Type B pancreatic cell (in vitro differentiated cells): Measurements from ENCODE around the gene MVB12B. TPM values are rescaled to one million over a fixed set of nuclear protein-coding genes. Genes with fewer than 3 reads are reported as not detected.

Experiments used
- DNase-seq: peaks from one replicate; pipeline ENCODE4 v3.0.0; 2021; ENCODE audit warnings: mixed read lengths; ENCODE audit not compliant: unreplicated experiment; ENCODE audit errors: extremely low spot score
- H3K27ac Mint-ChIP-seq: 2 replicates; pipeline ENCODE4 v1.8.0; 2021; ENCODE audit warnings: mild to moderate bottlenecking, mixed read lengths
- H3K27me3 Mint-ChIP-seq: 2 replicates; pipeline ENCODE4 v1.8.0; 2021; ENCODE audit warnings: mixed read lengths
- H3K36me3 Mint-ChIP-seq: 2 replicates; pipeline ENCODE4 v1.8.0; 2021; ENCODE audit warnings: mixed read lengths
- H3K4me1 Mint-ChIP-seq: one replicate; pipeline ENCODE4 v1.8.0; 2021; ENCODE audit warnings: mixed read lengths; ENCODE audit not compliant: unreplicated experiment
- H3K4me3 Mint-ChIP-seq: 2 replicates; pipeline ENCODE4 v1.8.0; 2021; ENCODE audit warnings: mild to moderate bottlenecking, mixed read lengths
- H3K9me3 Mint-ChIP-seq: 2 replicates; pipeline ENCODE4 v1.8.0; 2021; ENCODE audit warnings: mixed read lengths
- total RNA-seq: library from RNA; stranded (reverse); gene quantifications from 2 replicates; pipeline ENCODE4 v1.2.1, GENCODE V29; 2021; ENCODE audit warnings: low replicate concordance
- TF ChIP-seq, protein P1 (sequence below): fragments of 200-600 bp; sonication (generic); conservative IDR thresholded peaks from 2 replicates; pipeline ENCODE4 v1.5.0; 2021; ENCODE audit warnings: antibody characterized with exemption, mild to moderate bottlenecking

MVB12B gene
- total RNA-seq, 1 donor from 2014 or later: 26.1 TPM

DNA sequence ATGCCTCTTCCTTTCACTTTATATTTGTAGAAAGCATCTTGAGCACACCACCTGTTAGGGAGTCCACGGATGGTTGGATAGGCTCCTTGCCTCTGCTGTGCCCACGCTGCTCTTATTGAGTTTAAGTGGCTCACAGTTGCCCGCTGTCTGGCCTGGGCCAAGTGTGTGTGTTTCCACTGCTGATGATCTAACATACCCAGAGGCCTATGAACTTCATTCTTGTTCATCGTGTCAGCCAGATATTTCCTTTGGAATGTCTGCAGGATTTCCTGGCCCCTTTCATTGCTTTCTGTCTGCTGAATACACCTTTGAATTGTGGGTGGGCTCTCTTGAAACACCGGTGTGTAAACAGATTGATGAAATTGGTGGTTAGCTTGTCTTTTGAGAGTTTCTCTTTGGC lies 46.6 kb downstream of the MVB12B start:
- H3K9me3 Mint-ChIP-seq: no peaks in the 10 kb centered on the region
- TF ChIP-seq, protein P1, sequence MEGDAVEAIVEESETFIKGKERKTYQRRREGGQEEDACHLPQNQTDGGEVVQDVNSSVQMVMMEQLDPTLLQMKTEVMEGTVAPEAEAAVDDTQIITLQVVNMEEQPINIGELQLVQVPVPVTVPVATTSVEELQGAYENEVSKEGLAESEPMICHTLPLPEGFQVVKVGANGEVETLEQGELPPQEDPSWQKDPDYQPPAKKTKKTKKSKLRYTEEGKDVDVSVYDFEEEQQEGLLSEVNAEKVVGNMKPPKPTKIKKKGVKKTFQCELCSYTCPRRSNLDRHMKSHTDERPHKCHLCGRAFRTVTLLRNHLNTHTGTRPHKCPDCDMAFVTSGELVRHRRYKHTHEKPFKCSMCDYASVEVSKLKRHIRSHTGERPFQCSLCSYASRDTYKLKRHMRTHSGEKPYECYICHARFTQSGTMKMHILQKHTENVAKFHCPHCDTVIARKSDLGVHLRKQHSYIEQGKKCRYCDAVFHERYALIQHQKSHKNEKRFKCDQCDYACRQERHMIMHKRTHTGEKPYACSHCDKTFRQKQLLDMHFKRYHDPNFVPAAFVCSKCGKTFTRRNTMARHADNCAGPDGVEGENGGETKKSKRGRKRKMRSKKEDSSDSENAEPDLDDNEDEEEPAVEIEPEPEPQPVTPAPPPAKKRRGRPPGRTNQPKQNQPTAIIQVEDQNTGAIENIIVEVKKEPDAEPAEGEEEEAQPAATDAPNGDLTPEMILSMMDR: no peak
- H3K4me3 Mint-ChIP-seq: no peak overlapping the region
- H3K27ac Mint-ChIP-seq: no peak overlapping the region
- peaks cover 56% of the 10 kb centered on the region for H3K4me1 Mint-ChIP-seq
- DNase-seq: no peak
- H3K36me3 Mint-ChIP-seq: no peaks in the 10 kb centered on the region
- no peaks in the 10 kb centered on the region for H3K27me3 Mint-ChIP-seq

DNA sequence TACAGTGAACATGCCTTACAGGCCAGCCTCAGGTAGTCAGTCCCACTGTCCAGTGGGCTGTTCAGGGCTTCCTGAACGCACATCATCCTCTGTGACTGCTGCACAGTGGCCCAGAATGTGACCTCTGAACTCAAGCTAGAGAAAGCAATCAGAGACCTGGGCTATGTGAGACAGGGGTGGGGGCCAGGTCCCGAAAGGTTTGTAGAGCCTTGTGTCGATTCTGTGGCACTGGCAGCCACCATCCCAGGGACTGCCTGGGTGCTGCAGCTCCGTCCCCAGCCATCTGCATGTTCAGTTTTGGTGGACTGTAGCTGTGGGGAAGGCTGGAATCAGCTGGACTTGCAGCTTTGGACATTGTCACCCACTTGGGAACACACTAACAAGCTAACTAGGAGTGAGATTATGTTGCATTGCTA lies 47.7 kb downstream of the MVB12B start:
- TF ChIP-seq, protein P1: no peak
- Mint-ChIP-seq H3K4me1 (peaks cover 68% of the 10 kb centered on the region), H3K9me3 (no peaks in the 10 kb centered on the region), H3K27ac (no peak overlapping the region), H3K36me3 (peaks cover 4% of the 10 kb centered on the region), H3K4me3 (no peak overlapping the region), H3K27me3 (no peaks in the 10 kb centered on the region)
- DNase-seq: no peak

DNA sequence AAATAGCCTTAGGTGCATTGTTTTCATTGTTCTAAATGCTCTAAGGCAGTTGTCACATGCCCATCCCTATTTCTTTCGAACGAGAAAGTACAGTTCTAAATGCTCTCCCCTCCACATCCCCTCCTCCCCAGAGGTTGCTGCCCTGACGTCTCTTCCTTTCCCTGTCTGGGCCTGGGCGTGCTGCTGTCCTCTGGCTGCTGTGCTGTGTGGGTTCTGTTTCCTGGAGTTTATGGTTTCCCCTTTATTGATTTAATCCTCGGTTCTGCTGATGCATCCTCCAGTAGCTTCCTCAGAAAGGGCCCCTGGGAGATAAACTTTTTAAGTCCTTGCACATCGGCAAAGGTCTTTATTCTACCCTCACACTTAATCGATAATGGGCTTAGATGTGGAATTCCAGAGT lies 48.8 kb downstream of the MVB12B start:
- Mint-ChIP-seq H3K4me3 (peak overlapping the region; percentile 57), H3K9me3 (no peaks in the 10 kb centered on the region), H3K36me3 (peaks cover 4% of the 10 kb centered on the region), H3K27me3 (no peaks in the 10 kb centered on the region), H3K27ac (peak overlapping the region; percentile 48), H3K4me1 (peaks cover 75% of the 10 kb centered on the region)
- no peak for DNase-seq
- TF ChIP-seq, protein P1: no peak

DNA sequence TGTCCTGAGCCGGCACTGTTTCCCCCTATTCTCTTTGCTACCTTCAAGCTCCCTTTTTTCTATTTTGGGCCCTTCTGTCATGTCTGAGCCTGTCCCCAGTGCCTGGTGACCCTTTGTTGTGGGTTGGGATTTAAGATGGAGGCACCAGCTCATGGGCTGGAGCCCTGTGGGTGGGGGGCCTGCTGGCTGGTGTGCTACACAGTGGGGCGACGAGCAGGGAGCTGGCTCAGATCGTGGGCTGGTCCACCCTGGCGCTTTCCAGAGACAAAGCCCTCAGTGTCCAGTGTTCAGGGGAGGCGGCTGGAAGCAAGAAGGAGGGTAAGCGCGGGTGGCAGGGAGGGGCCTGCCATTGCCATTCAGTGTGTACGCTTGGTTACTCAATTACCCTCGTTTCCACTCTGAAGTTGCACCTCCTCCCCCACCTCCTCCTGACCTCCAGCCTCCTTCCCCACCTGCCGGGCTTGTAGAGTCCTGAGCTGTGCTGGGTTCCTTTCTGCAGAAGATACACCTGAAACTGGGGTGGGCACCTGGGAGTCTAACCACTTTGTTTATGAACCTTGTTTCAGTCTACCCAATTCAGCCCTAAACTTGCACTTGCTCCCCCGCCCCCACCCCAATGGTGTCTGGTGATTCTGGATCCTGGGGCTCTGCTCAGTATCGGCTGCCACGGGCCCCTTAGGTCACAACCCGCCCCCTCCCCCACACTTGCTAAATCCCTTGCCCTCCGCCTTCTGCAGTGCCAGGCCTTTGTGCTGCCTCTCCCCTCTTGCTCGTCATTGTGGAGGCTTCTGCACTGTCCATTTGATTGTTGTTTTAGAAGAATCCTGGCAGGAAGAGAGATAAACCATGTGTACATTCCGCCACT lies 49.9 kb downstream of the MVB12B start:
- no peak for DNase-seq
- H3K4me3 Mint-ChIP-seq: peak overlapping the region; percentile 42
- TF ChIP-seq, protein P1: no peak
- peaks cover 80% of the 10 kb centered on the region for H3K4me1 Mint-ChIP-seq
- H3K9me3 Mint-ChIP-seq: no peaks in the 10 kb centered on the region
- H3K36me3 Mint-ChIP-seq: peaks cover 4% of the 10 kb centered on the region
- no peaks in the 10 kb centered on the region for H3K27me3 Mint-ChIP-seq
- peak overlapping the region; percentile 48 for H3K27ac Mint-ChIP-seq

DNA sequence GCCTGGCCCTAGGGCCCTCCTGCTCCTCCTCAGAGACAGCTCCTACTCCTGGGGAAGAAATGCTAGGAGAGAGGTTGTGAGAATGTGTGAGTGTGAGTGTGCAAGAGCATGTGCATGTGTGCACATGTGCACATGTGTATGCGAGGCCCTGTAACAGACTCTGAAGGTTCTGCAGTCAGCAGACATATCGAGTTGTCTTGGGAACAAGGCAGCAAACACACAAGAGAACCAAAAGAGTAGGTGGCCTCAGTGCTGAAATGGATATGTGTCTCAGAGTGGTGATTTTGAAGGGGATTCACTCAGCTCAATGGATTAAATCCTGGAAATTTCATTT lies 50.5 kb downstream of the MVB12B start:
- TF ChIP-seq, protein P1: no peak
- no peak for DNase-seq
- H3K4me3 Mint-ChIP-seq: peak overlapping the region; percentile 42
- H3K27me3 Mint-ChIP-seq: no peaks in the 10 kb centered on the region
- peaks cover 79% of the 10 kb centered on the region for H3K4me1 Mint-ChIP-seq
- H3K27ac Mint-ChIP-seq: peak overlapping the region; percentile 48
- peaks cover 4% of the 10 kb centered on the region for H3K36me3 Mint-ChIP-seq
- no peaks in the 10 kb centered on the region for H3K9me3 Mint-ChIP-seq
